Activated naive CD8-positive, alpha-beta T cell treated with anti-CD3 and anti-CD28 coated beads, Interleukin-2, amount 50 U/mL, for 16 hours (primary cell): Measurements from ENCODE around the gene KAZN.

ENCODE experiments used
- DNase-seq: peaks from one replicate; pipeline ENCODE4 v3.0.0-alpha.2; 2020; ENCODE audit warnings: low read depth, low spot score

Gene KAZN

GRCh38 chr1:14647777-14648176 lies 49.3 kb downstream of the KAZN start:
- no peak for DNase-seq

- no peak for DNase-seq
These were observed 49.9 kb downstream of the KAZN start for GRCh38 chr1:14648391-14648790.

GRCh38 chr1:14648896-14649855 lies 50.7 kb downstream of the KAZN start:
- DNase-seq: no peak

GRCh38 chr1:14649976-14650375 lies 51.5 kb downstream of the KAZN start:
- no peak for DNase-seq

- no peak for DNase-seq
These were observed 52.5 kb downstream of the KAZN start for GRCh38 chr1:14650951-14651350.

GRCh38 chr1:14652840-14653239 lies 54.4 kb downstream of the KAZN start:
- DNase-seq: no peak

- DNase-seq: no peak
These were observed 55.0 kb downstream of the KAZN start for GRCh38 chr1:14653461-14653960.

- no peak for DNase-seq
These were observed 56.1 kb downstream of the KAZN start for GRCh38 chr1:14654554-14654953.

GRCh38 chr1:14655385-14655784 lies 56.9 kb downstream of the KAZN start:
- no peak for DNase-seq

- DNase-seq: no peak
These were observed 58.0 kb downstream of the KAZN start for GRCh38 chr1:14656384-14656937.

- no peak for DNase-seq
These were observed 60.2 kb downstream of the KAZN start for GRCh38 chr1:14658642-14659041.

GRCh38 chr1:14659913-14660312 lies 61.4 kb downstream of the KAZN start:
- no peak for DNase-seq

GRCh38 chr1:14660801-14661200 lies 62.3 kb downstream of the KAZN start:
- no peak for DNase-seq

GRCh38 chr1:14661222-14661621 lies 62.7 kb downstream of the KAZN start:
- DNase-seq: no peak

GRCh38 chr1:14662116-14662515 lies 63.6 kb downstream of the KAZN start:
- DNase-seq: no peak

- no peak for DNase-seq
These were observed 65.3 kb downstream of the KAZN start for GRCh38 chr1:14663773-14664172.

GRCh38 chr1:14666373-14666772 lies 67.9 kb downstream of the KAZN start:
- DNase-seq: no peak

- no peak for DNase-seq
These were observed 68.6 kb downstream of the KAZN start for GRCh38 chr1:14666962-14667650.

GRCh38 chr1:14667651-14667984 lies 69.1 kb downstream of the KAZN start:
- no peak for DNase-seq

- no peak for DNase-seq
These were observed 70.1 kb downstream of the KAZN start for GRCh38 chr1:14668538-14668937.

GRCh38 chr1:14672005-14672404 lies 73.5 kb downstream of the KAZN start:
- no peak for DNase-seq

GRCh38 chr1:14674030-14674429 lies 75.5 kb downstream of the KAZN start:
- no peak for DNase-seq

- no peak for DNase-seq
These were observed 77.9 kb downstream of the KAZN start for GRCh38 chr1:14676400-14676799.
